PC-9 (cell line): ENCODE results near the gene SVOP. TPM values are rescaled to one million over a fixed set of nuclear protein-coding genes. Genes with fewer than 3 reads are reported as not detected.

Experiments
- BruUV-seq: library from RNA; stranded (reverse); fragments of 400-500 nt; replicated peaks from 2 replicates; lab custom pipeline; 2021; lab: Mats Ljungman, UMichigan
- CTCF ChIA-PET: fragments of 300-600 bp; sonication (Branson Sonifier 250); formaldehyde crosslinking; loops from one replicate; lab custom pipeline; 2022; ENCODE audit warnings: antibody characterized with exemption; lab: Charles Lee
- POLR2A ChIA-PET: fragments of 300-600 bp; sonication (Branson Sonifier 250); formaldehyde crosslinking; loops from one replicate; lab custom pipeline; 2022; ENCODE audit warnings: antibody characterized with exemption; ENCODE audit not compliant: unreplicated experiment; lab: Charles Lee
- DNase-seq, 2 experiments: peaks; one replicate each; pipeline versions ENCODE4 v3.0.0 to v3.0.0-alpha.2; 2015 to 2022; ENCODE audit warnings: mixed read lengths in 1 of 2
- H2AFZ ChIP-seq: fragments of 200-600 bp; sonication (generic); 2 replicates; pipeline ENCODE4 v1.8.1; 2017; ENCODE audit warnings: antibody characterized with exemption
- H3F3A ChIP-seq: fragments of 200-600 bp; sonication (generic); 2 replicates; pipeline ENCODE4 v1.8.1; 2017; ENCODE audit warnings: antibody characterized with exemption, mild to moderate bottlenecking, low read depth; ENCODE audit not compliant: insufficient read depth
- H3K27ac ChIP-seq: fragments of 200-600 bp; sonication (generic); 2 replicates; pipeline ENCODE4 v1.6.1; 2016; ENCODE audit warnings: mixed run types
- H3K27me3 ChIP-seq: fragments of 200-600 bp; sonication (generic); 2 replicates; pipeline ENCODE4 v1.6.1; 2016; ENCODE audit warnings: low read depth, mixed run types; ENCODE audit not compliant: insufficient read depth
- H3K36me3 ChIP-seq: fragments of 200-600 bp; sonication (generic); 2 replicates; pipeline ENCODE4 v1.6.1; 2016; ENCODE audit warnings: low read depth, mixed run types
- H3K4me1 ChIP-seq: fragments of 200-600 bp; sonication (generic); replicated peaks from 2 replicates; pipeline ENCODE4 v1.6.1; 2016; ENCODE audit warnings: mixed run types; ENCODE audit not compliant: insufficient read depth
- H3K4me2 ChIP-seq: fragments of 200-600 bp; sonication (generic); 2 replicates; pipeline ENCODE4 v1.6.1; 2017; ENCODE audit warnings: mixed run types
- H3K4me3 ChIP-seq: fragments of 200-600 bp; sonication (generic); 2 replicates; pipeline ENCODE4 v1.6.1; 2016; ENCODE audit warnings: mixed run types
- H3K79me2 ChIP-seq: fragments of 200-600 bp; sonication (generic); 2 replicates; pipeline ENCODE4 v1.6.1; 2017; ENCODE audit warnings: low read depth, mixed run types
- H3K9me2 ChIP-seq: fragments of 200-600 bp; sonication (generic); 2 replicates; pipeline ENCODE4 v1.8.1; 2017; ENCODE audit warnings: mild to moderate bottlenecking; ENCODE audit not compliant: insufficient read depth
- H3K9me3 ChIP-seq: fragments of 200-600 bp; sonication (generic); 2 replicates; pipeline ENCODE4 v1.8.1; 2016; ENCODE audit warnings: low read depth; ENCODE audit not compliant: insufficient read depth
- H4K20me1 ChIP-seq: fragments of 200-600 bp; sonication (generic); 2 replicates; pipeline ENCODE4 v1.8.1; 2017; ENCODE audit not compliant: insufficient read depth
- CTCF ChIP-seq: fragments of 200-600 bp; sonication (generic); conservative IDR thresholded peaks from 2 replicates; pipeline ENCODE4 v1.6.1; 2017; ENCODE audit warnings: mixed run types, antibody characterized with exemption, mild to moderate bottlenecking, moderate library complexity
- EZH2 ChIP-seq: fragments of 200-600 bp; sonication (generic); IDR thresholded peaks from 2 replicates; pipeline ENCODE4 v1.8.0; 2017; ENCODE audit warnings: antibody characterized with exemption, low read depth
- intact Hi-C: fragments of 100-400 bp; cut with micrococcal nuclease; formaldehyde crosslinking; loops from one replicate; pipeline ENCODE4 v1.10.0; 2022; ENCODE audit not compliant: unreplicated experiment
- total RNA-seq: library from RNA; stranded (reverse); gene quantifications from 2 replicates; pipeline ENCODE4 v1.2.3, GENCODE V29; 2021

The SVOP gene
- total RNA-seq, 1 experiment from 2014 or later: not detected

- no TSS peak for BruUV-seq
- no peak overlapping the region for H3K27ac ChIP-seq
- intact Hi-C loops: loop anchor here (1.0 to 2.0 kb wide), 2 partner anchors 38 to 79 kb away; no protein-coding TSS in a partner anchor
- ChIA-PET CTCF (interaction anchor here (1.4 kb wide), 1 partner anchor 74 kb away, joined by 3 read pairs; no protein-coding TSS in a partner anchor), POLR2A (interaction anchor here (0.6 kb wide), 1 partner anchor 165 kb away, joined by 3 read pairs; no protein-coding TSS in a partner anchor)
- H3K4me3 ChIP-seq: no peak overlapping the region
- no peak for TF ChIP-seq EZH2
- TF ChIP-seq CTCF: no peak
- DNase-seq: no peak
- no peaks in the 10 kb centered on the region for H4K20me1 ChIP-seq
- H2AFZ ChIP-seq: no peak overlapping the region
- H3F3A ChIP-seq: no peaks in the 10 kb centered on the region
- H3K27me3 ChIP-seq: no peaks in the 10 kb centered on the region
- no peaks in the 10 kb centered on the region for H3K9me2 ChIP-seq
- H3K9me3 ChIP-seq: no peaks in the 10 kb centered on the region
- H3K79me2 ChIP-seq: no peaks in the 10 kb centered on the region
- H3K4me1 ChIP-seq: peaks cover 27% of the 10 kb centered on the region
- no peaks in the 10 kb centered on the region for H3K36me3 ChIP-seq
- peak overlapping the region; percentile 69 for H3K4me2 ChIP-seq
These were observed 108.5 kb downstream of the SVOP start for GRCh38 chr12:108912361-108912760.

- peak; percentile 86 to 88 for DNase-seq
- Histone ChIP-seq H3K4me3 (no peak overlapping the region), H3K36me3 (no peaks in the 10 kb centered on the region), H2AFZ (no peak overlapping the region), H3K79me2 (no peaks in the 10 kb centered on the region), H3K4me2 (peak overlapping the region; percentile 69), H4K20me1 (no peaks in the 10 kb centered on the region), H3K9me3 (no peaks in the 10 kb centered on the region), H3F3A (no peaks in the 10 kb centered on the region), H3K9me2 (no peaks in the 10 kb centered on the region), H3K4me1 (peaks cover 27% of the 10 kb centered on the region), H3K27me3 (no peaks in the 10 kb centered on the region), H3K27ac (no peak overlapping the region)
- intact Hi-C loops: loop anchor here (1.0 to 2.0 kb wide), 2 partner anchors 39 to 79 kb away; no protein-coding TSS in a partner anchor
- TF ChIP-seq CTCF (no peak), EZH2 (no peak)
- ChIA-PET CTCF (interaction anchor here (1.4 kb wide), 1 partner anchor 74 kb away, joined by 3 read pairs; no protein-coding TSS in a partner anchor), POLR2A (interaction anchor here (0.6 kb wide), 1 partner anchor 166 kb away, joined by 3 read pairs; no protein-coding TSS in a partner anchor)
- BruUV-seq: no TSS peak
These were observed 109.0 kb downstream of the SVOP start for GRCh38 chr12:108911915-108912314.

GRCh38 chr12:108910336-108910735 lies 110.5 kb downstream of the SVOP start:
- CTCF ChIA-PET: no interaction called here
- H3K36me3 ChIP-seq: no peaks in the 10 kb centered on the region
- H3K79me2 ChIP-seq: no peaks in the 10 kb centered on the region
- no TSS peak for BruUV-seq
- no peak overlapping the region for H3K4me3 ChIP-seq
- H3F3A ChIP-seq: no peaks in the 10 kb centered on the region
- H3K27ac ChIP-seq: no peak overlapping the region
- H3K9me2 ChIP-seq: no peaks in the 10 kb centered on the region
- H3K4me1 ChIP-seq: peaks cover 27% of the 10 kb centered on the region
- intact Hi-C loops: no loop called here
- no peaks in the 10 kb centered on the region for H4K20me1 ChIP-seq
- no peak overlapping the region for H2AFZ ChIP-seq
- DNase-seq: no peak
- POLR2A ChIA-PET: no interaction called here
- no peaks in the 10 kb centered on the region for H3K27me3 ChIP-seq
- TF ChIP-seq CTCF: no peak
- no peak for TF ChIP-seq EZH2
- no peaks in the 10 kb centered on the region for H3K9me3 ChIP-seq
- no peak overlapping the region for H3K4me2 ChIP-seq
